Heart left ventricle (tissue), 16 donors: ENCODE results near the gene ERBB4. TPM values are rescaled to one million over a fixed set of nuclear protein-coding genes. Genes with fewer than 3 reads are reported as not detected.
A peak's percentile ranks its signal among the peaks of the same experiment; 100 is the strongest.

Experiments used
- ATAC-seq, 4 donors: fragments of 200-7000 bp; cut with Tn5 transposase; one replicate each; pipeline ENCODE4 v1.9.1; 2020 to 2022; ENCODE audit warnings: moderate library complexity in 4 of 4, mild to moderate bottlenecking in 3 of 4, moderate number of reproducible peaks in 1 of 4
- DNase-seq, 5 donors: peaks; one replicate each; pipeline ENCODE4 v3.0.0-alpha.2; 2020
- H3K27ac ChIP-seq, 12 donors: fragments of 200-600 bp; sonication (generic) in 4 of 12; one replicate each; pipeline versions ENCODE4 v1.5.0 to v1.8.0; 2016 to 2022; ENCODE audit warnings: mild to moderate bottlenecking in 2 of 12
- H3K27me3 ChIP-seq, 9 donors: fragments of 200-600 bp; sonication (generic) in 2 of 9; one replicate each; pipeline versions ENCODE4 v1.5.1 to v1.8.0; 2016 to 2022; ENCODE audit warnings: mild to moderate bottlenecking in 3 of 9
- H3K36me3 ChIP-seq, 9 donors: fragments of 200-600 bp; sonication (generic) in 2 of 9; one replicate each; pipeline versions ENCODE4 v1.5.0 to v1.8.0; 2018 to 2022; ENCODE audit warnings: mild to moderate bottlenecking in 2 of 9
- H3K4me1 ChIP-seq, 12 donors: fragments of 200-600 bp; sonication (generic) in 4 of 12; one replicate each; pipeline versions ENCODE4 v1.5.0 to v1.8.0; 2016 to 2022; ENCODE audit warnings: mild to moderate bottlenecking in 3 of 12
- H3K4me3 ChIP-seq, 12 donors: fragments of 200-600 bp; sonication (generic) in 4 of 12; one replicate each; pipeline versions ENCODE4 v1.5.0 to v1.8.0; 2017 to 2022; ENCODE audit warnings: mild to moderate bottlenecking in 9 of 12, moderate library complexity in 4 of 12
- H3K9me3 ChIP-seq, 12 donors: fragments of 200-600 bp; sonication (generic) in 4 of 12; one replicate each; pipeline versions ENCODE4 v1.5.0 to v1.8.0; 2016 to 2022; ENCODE audit warnings: mild to moderate bottlenecking in 1 of 12
- POLR2A ChIP-seq, 2 donors: fragments of 450-650 bp; IDR thresholded peaks; one replicate each; pipeline ENCODE4 v1.6.1; 2017; ENCODE audit warnings: antibody characterized with exemption in 2 of 2, mild to moderate bottlenecking in 2 of 2, moderate library complexity in 2 of 2
- WGBS, 4 donors: extraction: QIAGEN DNeasy Blood & Tissue Kit in 2 of 4; methylation state at CpG; one replicate each; pipeline versions ENCODE4 v1.1.5 to v1.1.7; 2013 to 2018; 5-methylcytosine and 5-hydroxymethylcytosine counted together
- intact Hi-C, 10 donors: fragments of 100-400 bp; cut with DNase I; formaldehyde crosslinking; loops; one replicate each; pipeline versions ENCODE4 v1.11.1 to v1.14.2; 2022
- polyA plus RNA-seq, 2 donors: library from polyadenylated mRNA; stranded (reverse); fragments of 200-250 nt; gene quantifications; one replicate each; pipeline ENCODE4 v1.2.3, GENCODE V29; 2013
- total RNA-seq, 9 donors: library from RNA; depleted of rRNA in 2 of 9; stranded (reverse); fragments of >200 nt in 2 of 9; fragmentation: NEBNext Ultra II Directional in 3 of 9; extraction: Animal tissue kit (Norgen Biotek cat#: 25700) in 3 of 9; gene quantifications; one replicate each; pipeline versions ENCODE4 v1.1.0 to v1.2.4, GENCODE V29; 2016 to 2023
- TF ChIP-seq, protein P1 (sequence below), 12 donors: fragments of 200-600 bp; sonication (generic) in 4 of 12; IDR thresholded peaks; one replicate each; pipeline versions ENCODE4 v1.5.0 to v1.8.0; 2018 to 2022; ENCODE audit warnings: antibody characterized with exemption in 12 of 12, mild to moderate bottlenecking in 5 of 12
- donor health status: ischemic (EF 13 %, LVEDD 7.1; RV severe dilation, severe dysfunction).
- donor health status: healthy with polysubstance abuse.
- donor health status: DM: no; HTN: yes; CAD: no.
- donor health status: DM: no; HTN: no; CAD: no.
- donor health status: ischemic (EF 25% LVEDD 6.9; RV normal size, moderate dysfunction).
- donor health status: ischemic (EF 25% LVEDD 5.7; RV mildly dilated, moderate dysfunction).
- donor health status: healthy.
- donor health status: DM: yes; HTN: yes; CAD: no.
- donor health status: ischemic (EF 35%, LVEDD 5.7; RV mildly dilated, moderate dysfunction).
- donor health status: nonischemic (EF 11% LVEDD 7.7; RV severe dilation, severe dysfunction).
- donor health status: DM: yes; HTN: yes; CAD: no.
- donor health status: PGD.
- donor health status: ischemic (EF 29% LVEDD 5.4; RV normal size, mild dysfunction).
- donor health status: nonischemic (EF 23%, LVEDD 6.1; RV moderate dilation, normal function).

Gene ERBB4
- total and polyA plus RNA-seq, 11 donors: 1.3 to 29.5 (median 11.7) TPM

DNA sequence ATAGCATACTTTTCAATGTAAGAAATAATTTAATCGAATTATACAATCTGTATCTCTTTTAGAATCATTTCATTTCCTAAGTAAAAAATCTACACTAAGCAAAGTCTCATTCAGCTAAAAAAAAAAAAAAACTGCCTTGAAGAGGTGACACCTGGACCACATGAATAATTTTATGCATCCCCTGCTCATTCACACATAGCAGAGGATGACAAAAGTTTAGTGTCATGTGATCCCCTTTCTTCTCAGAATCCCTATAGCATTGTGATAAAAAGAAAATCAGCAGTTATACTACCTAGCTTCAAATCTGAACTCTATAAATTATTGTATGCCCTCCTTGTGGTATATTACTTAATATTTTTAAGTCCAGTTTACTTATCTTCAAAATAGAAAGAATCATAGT is 603.8 kb downstream of the ERBB4 start:
- H3K9me3 ChIP-seq: no peaks in the 10 kb centered on the region

DNA sequence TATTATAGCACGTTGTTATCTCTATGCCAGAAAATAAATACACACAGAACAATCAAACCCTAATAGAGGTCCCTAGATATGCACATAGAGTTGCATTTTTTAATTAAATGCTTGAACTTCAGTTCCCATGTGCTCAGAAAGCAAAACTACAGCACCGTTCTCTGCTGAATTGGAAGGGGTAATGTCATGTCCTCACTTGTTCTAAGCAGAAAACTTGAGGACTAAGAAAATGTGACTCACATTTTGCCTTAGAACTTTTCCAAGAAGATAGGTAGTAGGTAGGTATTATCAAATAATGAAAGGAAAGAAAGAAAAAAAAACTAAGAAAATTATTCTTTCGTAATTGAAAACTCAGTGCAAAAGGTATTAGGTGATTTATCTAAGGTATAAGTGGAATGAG is 607.3 kb downstream of the ERBB4 start:
- TF ChIP-seq, protein P1, sequence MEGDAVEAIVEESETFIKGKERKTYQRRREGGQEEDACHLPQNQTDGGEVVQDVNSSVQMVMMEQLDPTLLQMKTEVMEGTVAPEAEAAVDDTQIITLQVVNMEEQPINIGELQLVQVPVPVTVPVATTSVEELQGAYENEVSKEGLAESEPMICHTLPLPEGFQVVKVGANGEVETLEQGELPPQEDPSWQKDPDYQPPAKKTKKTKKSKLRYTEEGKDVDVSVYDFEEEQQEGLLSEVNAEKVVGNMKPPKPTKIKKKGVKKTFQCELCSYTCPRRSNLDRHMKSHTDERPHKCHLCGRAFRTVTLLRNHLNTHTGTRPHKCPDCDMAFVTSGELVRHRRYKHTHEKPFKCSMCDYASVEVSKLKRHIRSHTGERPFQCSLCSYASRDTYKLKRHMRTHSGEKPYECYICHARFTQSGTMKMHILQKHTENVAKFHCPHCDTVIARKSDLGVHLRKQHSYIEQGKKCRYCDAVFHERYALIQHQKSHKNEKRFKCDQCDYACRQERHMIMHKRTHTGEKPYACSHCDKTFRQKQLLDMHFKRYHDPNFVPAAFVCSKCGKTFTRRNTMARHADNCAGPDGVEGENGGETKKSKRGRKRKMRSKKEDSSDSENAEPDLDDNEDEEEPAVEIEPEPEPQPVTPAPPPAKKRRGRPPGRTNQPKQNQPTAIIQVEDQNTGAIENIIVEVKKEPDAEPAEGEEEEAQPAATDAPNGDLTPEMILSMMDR (IDR thresholded peaks at IDR 0.05): no peak
- TF ChIP-seq POLR2A (IDR thresholded peaks at IDR 0.05): no peak
- H3K9me3 ChIP-seq: no peaks in the 10 kb centered on the region
- H3K27me3 ChIP-seq: no peaks in the 10 kb centered on the region
- DNase-seq (no peak), ATAC-seq (no peak)
- H3K27ac ChIP-seq: no peak overlapping the region
- H3K4me1 ChIP-seq: peaks cover 0 to 3% (median 0%) of the 10 kb centered on the region in 12 donors
- 19 to 35% (median 22%) methylated on average over 3 of the region's 3 CpGs for WGBS, 4 donors
- intact Hi-C loops: no loop called here
- no peaks in the 10 kb centered on the region for H3K36me3 ChIP-seq
- peak overlapping the region in 3 of 12 donors; percentile 4 to 17 (median 6) for H3K4me3 ChIP-seq

More for the DNA sequence above, 603.8 kb downstream of the ERBB4 start:
- TF ChIP-seq, protein P1 (IDR thresholded peaks at IDR 0.05): no peak
- TF ChIP-seq POLR2A (IDR thresholded peaks at IDR 0.05): no peak
- Histone ChIP-seq H3K27me3 (no peaks in the 10 kb centered on the region), H3K4me3 (no peak overlapping the region), H3K36me3 (no peaks in the 10 kb centered on the region), H3K27ac (no peak overlapping the region), H3K4me1 (peaks cover 0 to 3% (median 0%) of the 10 kb centered on the region in 12 donors)
- DNase-seq (no peak), ATAC-seq (no peak)
- intact Hi-C loops: no loop called here
- 65 to 82% (median 77%) methylated on average over 1 of the region's 1 CpG for WGBS, 4 donors

DNA sequence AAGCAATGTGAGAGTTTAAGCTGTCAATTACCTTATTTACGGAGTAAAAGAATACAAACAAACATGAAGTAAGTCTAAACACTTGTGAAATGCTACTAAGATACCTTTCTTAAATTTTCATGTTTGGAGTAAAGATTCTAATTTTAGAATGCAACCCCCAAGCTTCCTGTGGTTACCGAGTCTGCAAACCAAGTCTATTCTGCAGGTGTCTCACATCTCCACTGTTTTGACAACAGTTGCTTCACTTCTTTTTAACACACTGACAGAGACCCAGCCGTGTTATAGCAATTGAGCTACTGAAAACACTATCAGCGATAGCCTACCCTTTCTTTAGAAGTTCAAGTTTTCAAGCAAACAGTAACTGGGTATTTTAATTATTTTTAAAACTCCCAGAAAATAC is 608.3 kb downstream of the ERBB4 start:
- DNase-seq (no peak), ATAC-seq (peak in 2 of 4 donors; percentile 51 to 55)
- Histone ChIP-seq H3K27ac (no peak overlapping the region), H3K27me3 (no peaks in the 10 kb centered on the region), H3K36me3 (no peaks in the 10 kb centered on the region), H3K4me1 (peaks cover 0 to 3% (median 0%) of the 10 kb centered on the region in 12 donors), H3K4me3 (no peak overlapping the region), H3K9me3 (no peaks in the 10 kb centered on the region)
- intact Hi-C loops: no loop called here
- 30 to 37% (median 33%) methylated on average over 4 of the region's 4 CpGs for WGBS, 4 donors
- TF ChIP-seq POLR2A (IDR thresholded peaks at IDR 0.05): no peak
- TF ChIP-seq, protein P1 (IDR thresholded peaks at IDR 0.05): no peak

DNA sequence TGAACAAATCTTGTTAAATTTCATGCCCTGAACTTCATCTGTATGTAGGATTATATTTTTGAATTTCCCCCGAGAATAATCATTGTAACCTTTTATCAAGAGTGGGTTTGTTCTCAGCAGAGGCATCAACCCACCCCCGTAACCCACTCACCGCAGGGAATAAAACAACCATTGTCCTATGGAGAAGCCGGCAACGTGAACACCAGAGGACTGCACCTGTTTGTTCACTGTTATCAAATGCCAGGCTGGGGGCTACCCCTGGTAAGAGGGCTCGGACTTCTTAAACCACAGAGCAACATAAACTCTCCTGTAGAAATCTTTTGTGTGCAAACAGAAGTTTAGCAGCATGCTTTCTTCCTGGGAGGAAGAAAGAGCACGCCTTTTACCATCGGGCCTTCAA is 610.4 kb downstream of the ERBB4 start:
- DNase-seq: no peak
- Histone ChIP-seq H3K36me3 (no peaks in the 10 kb centered on the region), H3K27ac (no peak overlapping the region), H3K4me3 (no peak overlapping the region), H3K9me3 (no peaks in the 10 kb centered on the region), H3K4me1 (peaks cover 0 to 3% (median 0%) of the 10 kb centered on the region in 12 donors), H3K27me3 (no peaks in the 10 kb centered on the region)
- intact Hi-C loops: no loop called here
- TF ChIP-seq, protein P1 (IDR thresholded peaks at IDR 0.05): no peak
- no peak for TF ChIP-seq POLR2A (IDR thresholded peaks at IDR 0.05)
- ATAC-seq: no peak
- 57 to 62% (median 62%) methylated on average over 8 of the region's 8 CpGs for WGBS, 4 donors
